Measurements from ENCODE around the gene ACSM3. TPM values are rescaled to one million over a fixed set of nuclear protein-coding genes. Genes with fewer than 3 reads are reported as not detected.

ACSM3 gene
- total and polyA plus RNA-seq, 10 of the 15 experiments (the other 5 are each of a cell fraction or from before 2014, with no cell fraction given): 4.9 to 21.0 (median 7.0) TPM

- no peak; the same call in 1 of the 2 replicates for TF ChIP-seq CREB1 (IDR thresholded peaks at IDR 0.05; ENCODE audit: low read depth)
- no peak for TF ChIP-seq NRF1 (conservative IDR thresholded peaks at IDR 0.05; ENCODE audit: low read depth, low read length)
- no peak for TF ChIP-seq ZNF24 (IDR thresholded peaks at IDR 0.05)
- peak; percentile 72 for TF ChIP-seq FOXK2 (IDR thresholded peaks at IDR 0.05)
- 0 out of 2 replicates have a peak, but pooled peaks have one; percentile 24 for TF ChIP-seq GATAD2B (conservative IDR thresholded peaks at IDR 0.05; ENCODE audit: low read depth)
- peak; percentile 67 for TF ChIP-seq NR2C1 (IDR thresholded peaks at IDR 0.05)
- TF ChIP-seq NR2F1 (conservative IDR thresholded peaks at IDR 0.05): 0 out of 2 replicates have a peak, but pooled peaks have one; percentile 41
- TF ChIP-seq ATF7 (IDR thresholded peaks at IDR 0.05; ENCODE audit: low read depth): no peak
- TF ChIP-seq E2F8 (IDR thresholded peaks at IDR 0.05; ENCODE audit: low read depth, partially characterized antibody): peak; percentile 93
- no peak for TF ChIP-seq ASH2L (IDR thresholded peaks at IDR 0.05; ENCODE audit: borderline replicate concordance, low read depth)
- no peak for TF ChIP-seq HCFC1 (IDR thresholded peaks at IDR 0.05; ENCODE audit: low read length)
- TF ChIP-seq USF1 (IDR thresholded peaks at IDR 0.05; ENCODE audit: borderline replicate concordance, extremely low read length, insufficient read depth, low read depth, low read length): no peak
- TF ChIP-seq, protein P1, sequence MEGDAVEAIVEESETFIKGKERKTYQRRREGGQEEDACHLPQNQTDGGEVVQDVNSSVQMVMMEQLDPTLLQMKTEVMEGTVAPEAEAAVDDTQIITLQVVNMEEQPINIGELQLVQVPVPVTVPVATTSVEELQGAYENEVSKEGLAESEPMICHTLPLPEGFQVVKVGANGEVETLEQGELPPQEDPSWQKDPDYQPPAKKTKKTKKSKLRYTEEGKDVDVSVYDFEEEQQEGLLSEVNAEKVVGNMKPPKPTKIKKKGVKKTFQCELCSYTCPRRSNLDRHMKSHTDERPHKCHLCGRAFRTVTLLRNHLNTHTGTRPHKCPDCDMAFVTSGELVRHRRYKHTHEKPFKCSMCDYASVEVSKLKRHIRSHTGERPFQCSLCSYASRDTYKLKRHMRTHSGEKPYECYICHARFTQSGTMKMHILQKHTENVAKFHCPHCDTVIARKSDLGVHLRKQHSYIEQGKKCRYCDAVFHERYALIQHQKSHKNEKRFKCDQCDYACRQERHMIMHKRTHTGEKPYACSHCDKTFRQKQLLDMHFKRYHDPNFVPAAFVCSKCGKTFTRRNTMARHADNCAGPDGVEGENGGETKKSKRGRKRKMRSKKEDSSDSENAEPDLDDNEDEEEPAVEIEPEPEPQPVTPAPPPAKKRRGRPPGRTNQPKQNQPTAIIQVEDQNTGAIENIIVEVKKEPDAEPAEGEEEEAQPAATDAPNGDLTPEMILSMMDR (IDR thresholded peaks at IDR 0.05 in 2 of 3, conservative IDR thresholded peaks at IDR 0.05 in 1 of 3; ENCODE audit: control insufficient read depth in 2 of 3, extremely low read depth in 1 of 3, insufficient read depth in 1 of 3, low read depth in 3 of 3, low read length in 3 of 3): peak; percentile 41 to 57 (median 56); a peak in 5 of 6 replicates
- TF ChIP-seq MLLT1 (IDR thresholded peaks at IDR 0.05): peak; percentile 61
- peak; percentile 13 to 28; a peak in 3 of 4 replicates for TF ChIP-seq BHLHE40 (IDR thresholded peaks at IDR 0.05; ENCODE audit: borderline replicate concordance in 1 of 2, low read depth in 2 of 2, low read length in 1 of 2)
- TF ChIP-seq BCL3 (IDR thresholded peaks at IDR 0.05; ENCODE audit: borderline replicate concordance, insufficient read depth, low read depth, low read length, poor library complexity, severe bottlenecking): no peak
- TF ChIP-seq CHD2 (IDR thresholded peaks at IDR 0.05; ENCODE audit: borderline replicate concordance, low read depth, low read length): no peak
Measured at GRCh38 chr16:20806168-20807050, 42.6 kb downstream of the ACSM3 start, which contains the start of the genes ERI2 and REXO5 (continued).
